Neutrophil (primary cell): Measurements from ENCODE around the gene GTF3C4.
"Not testable (repeated sequence)": the region's sequence is repeated elsewhere in the genome, so short reads cannot be mapped to it uniquely, and the experiment has no call there.

Source experiments
- H3K27ac ChIP-seq: fragments of 200-600 bp; sonication (generic); 2 replicates; pipeline ENCODE4 v1.5.1; 2016; ENCODE audit warnings: mild to moderate bottlenecking, moderate library complexity
- H3K27me3 ChIP-seq: fragments of 200-600 bp; sonication (generic); 2 replicates; pipeline ENCODE4 v1.6.0; 2016; ENCODE audit warnings: mild to moderate bottlenecking
- H3K36me3 ChIP-seq: fragments of 200-600 bp; sonication (generic); 2 replicates; pipeline ENCODE4 v1.5.1; 2017
- H3K4me1 ChIP-seq, 2 experiments: fragments of 200-600 bp in 1 of 2; sonication (generic) in 1 of 2; 1 replicate in 1 of 2; 2 replicates in 1 of 2; pipeline versions ENCODE4 v1.5.1 to v1.6.1; 2013 to 2016; ENCODE audit warnings: low read depth in 1 of 2, low read length in 1 of 2, mild to moderate bottlenecking in 1 of 2, moderate library complexity in 1 of 2; ENCODE audit not compliant: control insufficient read depth in 1 of 2, insufficient read depth in 1 of 2
- H3K4me3 ChIP-seq, 2 experiments: fragments of 200-600 bp in 1 of 2; sonication (generic) in 1 of 2; 1 replicate in 1 of 2; 2 replicates in 1 of 2; pipeline ENCODE4 v1.5.1; 2013 to 2016; ENCODE audit warnings: low read depth in 1 of 2, low read length in 1 of 2, mild to moderate bottlenecking in 1 of 2, moderate library complexity in 1 of 2
- H3K9me3 ChIP-seq: fragments of 200-600 bp; sonication (generic); 2 replicates; pipeline ENCODE4 v1.5.1; 2016
- TF ChIP-seq, protein P1 (sequence below): fragments of 200-600 bp; sonication (generic); IDR thresholded peaks from 2 replicates; pipeline ENCODE4 v1.5.1; 2016; ENCODE audit warnings: antibody characterized with exemption

Gene GTF3C4

DNA sequence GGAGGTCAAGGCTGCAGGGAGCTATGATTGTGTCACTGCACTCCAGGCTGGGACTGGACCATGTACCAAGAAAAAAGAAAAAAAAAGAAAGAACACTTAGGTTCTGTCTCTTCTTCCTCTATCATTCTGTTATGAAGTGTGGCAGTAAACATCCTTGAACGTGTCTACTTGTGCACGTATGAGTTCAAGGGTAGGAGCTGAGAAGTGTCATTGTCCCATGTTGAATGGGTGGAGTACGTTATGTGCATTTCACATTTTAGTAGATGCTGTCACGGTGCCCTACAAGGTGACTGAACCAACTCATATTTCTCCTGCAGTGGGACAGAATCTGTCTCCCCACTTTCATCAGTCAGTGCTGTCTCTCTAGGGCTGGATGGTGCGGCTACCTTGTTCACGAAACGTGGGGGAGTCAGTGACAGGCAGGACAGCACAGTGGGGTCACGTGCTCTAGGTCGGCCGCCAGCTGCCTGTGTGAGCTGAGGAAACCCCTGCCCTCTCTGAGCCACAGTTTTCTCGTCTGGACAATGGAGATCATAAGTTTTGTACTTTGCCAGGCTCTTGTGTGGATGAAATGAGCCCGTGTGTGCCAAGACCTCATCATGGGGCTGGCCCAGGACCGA, 47.2 kb downstream of the GTF3C4 start:
- Histone ChIP-seq H3K27ac (no peak overlapping the region), H3K27me3 (peaks cover 34% of the 10 kb centered on the region), H3K9me3 (no peaks in the 10 kb centered on the region), H3K4me3 (no peak overlapping the region), H3K36me3 (no peaks in the 10 kb centered on the region), H3K4me1 (no peaks in the 10 kb centered on the region)
- TF ChIP-seq, protein P1, sequence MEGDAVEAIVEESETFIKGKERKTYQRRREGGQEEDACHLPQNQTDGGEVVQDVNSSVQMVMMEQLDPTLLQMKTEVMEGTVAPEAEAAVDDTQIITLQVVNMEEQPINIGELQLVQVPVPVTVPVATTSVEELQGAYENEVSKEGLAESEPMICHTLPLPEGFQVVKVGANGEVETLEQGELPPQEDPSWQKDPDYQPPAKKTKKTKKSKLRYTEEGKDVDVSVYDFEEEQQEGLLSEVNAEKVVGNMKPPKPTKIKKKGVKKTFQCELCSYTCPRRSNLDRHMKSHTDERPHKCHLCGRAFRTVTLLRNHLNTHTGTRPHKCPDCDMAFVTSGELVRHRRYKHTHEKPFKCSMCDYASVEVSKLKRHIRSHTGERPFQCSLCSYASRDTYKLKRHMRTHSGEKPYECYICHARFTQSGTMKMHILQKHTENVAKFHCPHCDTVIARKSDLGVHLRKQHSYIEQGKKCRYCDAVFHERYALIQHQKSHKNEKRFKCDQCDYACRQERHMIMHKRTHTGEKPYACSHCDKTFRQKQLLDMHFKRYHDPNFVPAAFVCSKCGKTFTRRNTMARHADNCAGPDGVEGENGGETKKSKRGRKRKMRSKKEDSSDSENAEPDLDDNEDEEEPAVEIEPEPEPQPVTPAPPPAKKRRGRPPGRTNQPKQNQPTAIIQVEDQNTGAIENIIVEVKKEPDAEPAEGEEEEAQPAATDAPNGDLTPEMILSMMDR = no peak

DNA sequence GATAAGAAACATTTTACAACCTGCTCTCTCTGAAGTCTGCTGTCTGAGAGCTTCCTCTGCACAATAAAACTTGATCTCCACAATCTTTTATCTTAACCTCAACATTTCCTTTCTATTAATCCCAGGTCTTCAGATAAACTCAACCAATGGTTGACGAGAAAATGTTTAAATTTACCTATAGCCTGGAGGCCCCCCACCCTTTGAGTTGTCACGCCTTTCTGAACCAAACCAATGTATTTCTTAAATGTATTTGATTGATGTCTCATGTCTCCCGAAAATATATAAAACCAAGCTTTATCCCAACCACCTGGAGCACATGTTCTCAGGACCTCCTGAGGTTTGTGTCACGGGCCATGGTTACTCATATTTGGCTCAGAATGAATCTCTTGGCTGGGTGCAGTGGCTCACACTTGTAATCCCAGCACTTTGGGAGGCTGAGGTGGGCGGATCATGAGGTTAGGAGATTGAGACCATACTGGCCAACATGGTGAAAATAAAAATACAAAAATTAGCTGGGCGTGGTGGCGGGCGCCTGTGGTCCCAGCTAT, 48.2 kb downstream of the GTF3C4 start:
- H3K4me3 ChIP-seq, H3K27ac ChIP-seq, H3K4me1 ChIP-seq, H3K36me3 ChIP-seq, H3K9me3 ChIP-seq: not testable (repeated sequence)
- H3K27me3 ChIP-seq = peaks cover 34% of the 10 kb centered on the region

DNA sequence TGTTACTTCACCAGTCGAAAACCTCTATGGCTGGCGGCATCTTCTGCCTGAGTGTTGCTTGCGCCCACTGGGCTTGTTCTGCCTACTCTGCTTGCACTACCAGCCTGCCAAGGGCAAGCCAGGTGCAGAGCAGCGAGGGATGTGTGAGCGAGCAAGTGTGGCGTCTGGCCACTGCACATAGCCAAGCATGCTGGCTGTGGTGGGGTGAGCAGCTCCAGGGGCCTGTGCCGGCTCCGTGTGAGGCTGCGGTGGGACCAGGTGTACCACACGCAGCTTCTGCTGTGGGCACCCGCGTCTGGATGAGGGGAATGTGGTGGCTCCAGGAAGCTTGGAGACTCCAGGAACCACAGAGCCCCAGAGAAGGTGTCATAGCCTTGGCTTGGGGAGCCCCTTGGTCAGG, 51.4 kb downstream of the GTF3C4 start:
- Histone ChIP-seq H3K9me3 (no peaks in the 10 kb centered on the region), H3K4me3 (no peak overlapping the region), H3K27me3 (peaks cover 36% of the 10 kb centered on the region), H3K4me1 (no peaks in the 10 kb centered on the region), H3K36me3 (no peaks in the 10 kb centered on the region), H3K27ac (no peak overlapping the region)
- TF ChIP-seq, protein P1 = no peak

DNA sequence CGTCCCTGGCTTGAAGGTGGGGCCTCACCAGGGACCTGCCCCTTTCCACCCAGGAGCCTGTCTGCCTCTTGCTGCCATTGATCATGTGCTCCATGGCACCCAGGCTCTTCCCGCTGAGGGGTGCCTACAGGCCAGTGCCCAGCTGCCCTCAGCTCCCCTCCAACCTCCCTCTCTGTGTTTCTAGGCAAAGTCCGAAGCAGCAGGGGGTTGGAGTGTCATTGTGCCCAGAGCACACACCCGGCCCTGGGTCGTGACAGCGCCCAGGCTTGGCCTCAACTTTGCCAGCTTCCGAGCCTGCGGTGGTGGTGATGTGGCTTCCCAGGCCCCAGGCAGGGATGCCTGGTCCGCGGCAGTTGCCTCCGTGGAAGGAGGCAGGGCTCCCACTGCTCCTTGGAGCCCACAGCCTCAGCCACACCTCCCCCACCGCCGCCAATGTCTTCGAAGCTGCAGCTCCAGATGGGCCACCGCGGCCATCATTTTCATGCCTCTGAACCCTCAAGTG, 52.4 kb downstream of the GTF3C4 start:
- Histone ChIP-seq H3K27ac (no peak overlapping the region), H3K27me3 (peaks cover 37% of the 10 kb centered on the region), H3K4me1 (no peaks in the 10 kb centered on the region), H3K9me3 (no peaks in the 10 kb centered on the region), H3K4me3 (no peak overlapping the region), H3K36me3 (no peaks in the 10 kb centered on the region)
- TF ChIP-seq, protein P1 = no peak

DNA sequence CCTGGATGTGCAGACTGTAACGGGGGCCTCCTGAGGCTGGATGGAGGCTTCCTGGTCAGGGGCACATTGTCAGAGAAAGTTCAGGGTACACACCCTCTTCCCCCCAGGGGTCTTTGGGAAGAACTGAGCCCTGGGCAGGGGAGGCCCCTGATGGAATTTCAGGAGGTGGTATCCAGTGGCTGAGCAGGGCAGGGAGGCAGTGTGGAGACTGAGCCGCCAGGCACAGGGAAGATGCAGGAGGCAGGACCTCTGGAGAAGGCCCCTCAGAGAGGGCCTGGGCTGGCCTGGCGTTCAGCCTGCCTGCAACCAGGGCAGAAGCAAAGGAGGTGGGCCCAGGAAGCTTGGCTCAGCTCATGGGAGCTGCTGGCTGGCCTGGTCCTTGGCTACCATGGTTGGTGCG, 53.5 kb downstream of the GTF3C4 start:
- no peaks in the 10 kb centered on the region for H3K4me1 ChIP-seq
- no peak overlapping the region for H3K27ac ChIP-seq
- TF ChIP-seq, protein P1 = no peak

DNA sequence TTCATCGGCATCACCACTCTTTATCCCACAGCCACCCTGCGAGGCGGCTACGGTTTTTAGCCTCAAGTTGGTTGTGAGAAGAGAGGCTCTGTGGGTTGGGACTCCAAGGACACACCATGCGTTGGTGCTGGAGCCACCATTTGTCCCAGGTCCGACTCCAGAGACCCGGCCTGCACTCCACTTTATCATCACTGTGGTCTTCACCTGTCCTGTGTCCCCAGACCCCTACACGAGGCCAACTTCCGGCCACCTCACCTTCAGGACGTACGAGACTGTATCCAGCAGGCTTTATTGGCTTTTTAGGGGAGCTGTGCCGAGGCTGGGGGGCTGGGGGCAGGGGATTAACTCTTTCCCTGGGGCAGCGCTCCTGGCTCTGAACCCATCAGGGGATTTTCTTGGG, 55.0 kb downstream of the GTF3C4 start:
- Histone ChIP-seq H3K9me3 (no peaks in the 10 kb centered on the region), H3K27me3 (peaks cover 17% of the 10 kb centered on the region), H3K4me3 (no peak overlapping the region), H3K36me3 (no peaks in the 10 kb centered on the region), H3K27ac (no peak overlapping the region), H3K4me1 (no peaks in the 10 kb centered on the region)
- TF ChIP-seq, protein P1 = no peak

More for the DNA sequence above, 53.5 kb downstream of the GTF3C4 start:
- Histone ChIP-seq H3K9me3 (no peaks in the 10 kb centered on the region), H3K27me3 (peaks cover 28% of the 10 kb centered on the region), H3K4me3 (no peak overlapping the region), H3K36me3 (no peaks in the 10 kb centered on the region)
